ENCODE measurements around the gene CDH12. TPM values are rescaled to one million over a fixed set of nuclear protein-coding genes. Genes with fewer than 3 reads are reported as not detected.
"Not testable (repeated sequence)": the region's sequence is repeated elsewhere in the genome, so short reads cannot be mapped to it uniquely, and the experiment has no call there.

CDH12 gene
- total RNA-seq, 2 experiments from 2014 or later, result not detected

DNA sequence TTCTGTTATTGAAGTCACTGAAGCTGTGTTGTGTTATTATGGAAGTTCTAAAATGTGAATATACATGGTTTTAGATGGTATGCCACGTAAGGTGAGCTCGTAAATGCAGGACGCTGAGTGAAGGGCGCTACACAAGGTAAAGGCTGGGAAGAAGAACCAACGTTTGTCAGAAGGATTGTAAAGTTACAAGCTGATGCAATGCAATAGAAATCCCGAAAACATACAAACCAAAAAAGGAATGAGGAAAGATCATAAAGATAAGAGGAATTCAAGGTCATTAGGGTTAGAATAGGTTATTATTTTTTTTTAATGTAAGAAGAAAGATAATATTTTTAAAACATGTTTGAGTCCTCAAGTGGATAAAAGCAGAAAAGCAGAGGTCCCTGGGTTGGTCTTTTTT, 538.6 kb downstream of the CDH12 start:
- Mint-ChIP-seq H3K4me1 (no peaks in the 10 kb centered on the region), H3K27ac (no peak overlapping the region), H3K36me3 (no peaks in the 10 kb centered on the region), H3K4me3 (no peak overlapping the region), H3K9me3 (peaks cover 4% of the 10 kb centered on the region), H3K27me3 (no peaks in the 10 kb centered on the region)
- ATAC-seq (ENCODE audit: low read depth) (no peak), DNase-seq (no peak)
- POLR2A ChIA-PET, result no interaction called here

DNA sequence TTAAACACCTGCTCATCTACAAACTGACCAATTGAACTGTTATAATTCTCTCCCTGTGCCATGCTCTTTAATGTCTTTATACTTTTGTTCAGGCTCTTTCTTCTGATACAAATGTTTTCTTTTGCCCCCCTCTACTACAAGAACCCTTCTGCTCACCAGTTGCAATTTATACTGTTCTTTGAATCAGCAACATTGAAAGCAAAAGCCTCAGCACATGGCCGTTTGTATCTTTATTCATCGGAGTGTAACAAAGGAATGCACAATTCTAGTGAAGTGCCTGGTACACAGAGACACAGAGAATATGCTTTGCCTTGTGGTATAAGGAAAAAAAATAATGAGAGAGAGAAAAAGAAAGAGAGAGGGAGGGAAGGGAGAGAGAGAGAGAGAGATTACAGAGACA, 547.1 kb downstream of the CDH12 start:
- peaks cover 4% of the 10 kb centered on the region for H3K9me3 Mint-ChIP-seq
- POLR2A ChIA-PET, result no interaction called here
- no peak for DNase-seq
- H3K4me3 Mint-ChIP-seq, result no peak overlapping the region
- H3K36me3 Mint-ChIP-seq, result no peaks in the 10 kb centered on the region
- no peak for ATAC-seq (ENCODE audit: low read depth)
- H3K27me3 Mint-ChIP-seq, result no peaks in the 10 kb centered on the region
- no peaks in the 10 kb centered on the region for H3K4me1 Mint-ChIP-seq
- H3K27ac Mint-ChIP-seq, result no peak overlapping the region

DNA sequence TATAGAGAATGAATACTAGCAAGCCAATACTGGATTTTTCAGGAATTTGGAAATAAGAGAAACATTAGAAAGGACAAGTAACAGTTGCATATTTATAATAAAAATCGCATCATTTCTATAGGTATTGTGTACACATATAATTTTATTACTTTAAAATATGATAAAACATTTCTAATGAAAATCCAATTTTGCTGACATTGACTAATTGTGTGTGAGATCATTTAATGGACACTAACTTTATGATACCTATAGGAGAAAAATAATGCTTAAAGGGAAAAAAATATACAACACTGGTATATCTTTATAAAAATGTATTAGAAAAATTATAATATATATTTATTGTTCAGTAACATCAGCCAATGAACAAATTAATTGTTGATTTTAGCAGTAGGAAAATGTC, 557.3 kb downstream of the CDH12 start:
- Mint-ChIP-seq H3K4me1 (no peaks in the 10 kb centered on the region), H3K27ac (no peak overlapping the region), H3K27me3 (no peaks in the 10 kb centered on the region), H3K4me3 (no peak overlapping the region), H3K36me3 (no peaks in the 10 kb centered on the region), H3K9me3 (peaks cover 6% of the 10 kb centered on the region)
- POLR2A ChIA-PET, result no interaction called here
- ATAC-seq (ENCODE audit: low read depth), result no peak
- no peak for DNase-seq

DNA sequence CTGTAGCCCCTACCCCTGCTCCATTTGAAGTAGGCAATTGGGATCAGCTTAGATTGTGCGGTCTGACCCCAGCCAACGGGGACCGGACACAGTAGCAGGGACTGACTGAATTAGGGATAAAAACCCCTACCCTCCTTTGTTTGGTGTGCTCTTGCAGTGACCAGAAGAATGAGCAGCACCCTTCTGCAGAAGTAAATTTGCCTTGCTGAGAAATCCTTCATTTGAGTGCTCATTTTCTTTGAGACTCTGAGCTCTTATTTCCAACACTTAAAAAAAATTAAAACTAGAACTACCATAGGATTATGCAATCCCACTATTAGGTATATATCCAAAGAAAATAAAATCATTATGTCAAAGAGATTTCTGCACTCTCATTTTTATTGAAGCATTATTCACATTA, 560.0 kb downstream of the CDH12 start:
- no peaks in the 10 kb centered on the region for H3K4me1 Mint-ChIP-seq
- DNase-seq (no peak), ATAC-seq (ENCODE audit: low read depth) (no peak)
- H3K27me3 Mint-ChIP-seq, result no peaks in the 10 kb centered on the region
- no peaks in the 10 kb centered on the region for H3K36me3 Mint-ChIP-seq
- no peak overlapping the region for H3K4me3 Mint-ChIP-seq
- POLR2A ChIA-PET, result no interaction called here
- H3K27ac Mint-ChIP-seq, result no peak overlapping the region
- H3K9me3 Mint-ChIP-seq, result peaks cover 12% of the 10 kb centered on the region

DNA sequence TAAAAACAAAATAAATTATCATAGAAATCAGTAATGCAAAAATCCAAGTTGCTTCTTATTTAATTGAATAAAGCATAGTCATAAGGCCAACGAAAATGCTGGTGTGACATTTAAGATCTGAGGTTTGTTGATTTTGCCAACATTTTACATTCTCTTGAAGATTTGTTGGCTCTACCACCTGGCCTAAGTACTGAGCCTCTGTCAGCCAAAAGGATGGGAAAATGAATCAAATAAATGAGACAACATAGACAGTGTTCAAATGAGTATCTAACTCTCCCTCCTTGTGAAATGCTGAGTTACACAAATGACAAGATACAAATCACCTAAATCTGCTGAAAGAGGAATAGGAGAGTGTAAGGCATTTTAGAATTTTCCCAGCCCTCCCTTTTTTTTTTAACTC, 575.0 kb downstream of the CDH12 start:
- no peak overlapping the region for H3K27ac Mint-ChIP-seq
- ATAC-seq (ENCODE audit: low read depth) (no peak), DNase-seq (no peak)
- no peak overlapping the region for H3K4me3 Mint-ChIP-seq
- H3K4me1 Mint-ChIP-seq, result no peaks in the 10 kb centered on the region
- no peaks in the 10 kb centered on the region for H3K27me3 Mint-ChIP-seq
- POLR2A ChIA-PET, result no interaction called here
- H3K9me3 Mint-ChIP-seq, result peaks cover 6% of the 10 kb centered on the region
- no peaks in the 10 kb centered on the region for H3K36me3 Mint-ChIP-seq

DNA sequence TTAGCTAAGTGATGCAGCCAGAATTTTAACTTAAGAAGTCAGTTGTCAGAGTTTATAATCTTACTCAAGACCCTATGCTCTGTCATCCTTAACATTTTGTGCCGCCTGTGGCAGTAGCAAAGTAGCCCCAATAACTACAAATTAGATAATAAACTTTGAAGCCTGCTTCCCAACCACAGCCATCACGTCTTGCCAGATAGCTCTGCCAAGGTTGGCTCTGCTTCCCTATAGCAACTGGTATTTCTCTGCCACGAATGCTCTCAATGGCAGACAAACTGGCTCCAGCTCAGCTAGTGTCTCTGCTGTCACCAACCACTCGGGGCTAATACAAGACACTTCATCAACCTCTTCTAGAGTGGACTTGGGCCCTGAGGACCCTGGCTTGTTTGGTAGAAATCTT, 576.1 kb downstream of the CDH12 start:
- Mint-ChIP-seq H3K27me3 (no peaks in the 10 kb centered on the region), H3K9me3 (peaks cover 3% of the 10 kb centered on the region), H3K4me1 (no peaks in the 10 kb centered on the region), H3K36me3 (no peaks in the 10 kb centered on the region), H3K27ac (no peak overlapping the region), H3K4me3 (no peak overlapping the region)
- POLR2A ChIA-PET, result no interaction called here
- DNase-seq, result no peak
- no peak for ATAC-seq (ENCODE audit: low read depth)

DNA sequence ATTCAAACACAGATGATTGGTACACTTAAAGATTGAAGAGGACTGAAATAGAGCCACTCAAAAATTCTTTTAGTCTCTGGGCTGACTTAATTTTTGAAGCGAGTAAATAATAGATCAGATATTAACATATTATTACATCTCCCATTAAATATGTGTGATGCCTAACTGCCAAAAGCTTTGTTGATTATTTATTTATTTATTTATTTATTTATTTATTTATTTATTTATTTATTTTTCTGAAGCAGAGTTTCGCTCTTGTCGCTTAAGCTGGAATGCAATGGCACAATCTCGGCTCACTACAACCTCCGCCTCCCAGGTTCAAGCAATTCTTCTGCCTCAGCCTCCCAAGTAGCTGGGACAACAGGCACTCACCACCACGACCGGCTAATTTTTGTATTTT, 587.3 kb downstream of the CDH12 start:
- H3K27me3 Mint-ChIP-seq; H3K9me3 Mint-ChIP-seq; H3K4me1 Mint-ChIP-seq; H3K4me3 Mint-ChIP-seq; ATAC-seq (ENCODE audit: low read depth); POLR2A ChIA-PET; DNase-seq; H3K27ac Mint-ChIP-seq; H3K36me3 Mint-ChIP-seq: not testable (repeated sequence)

DNA sequence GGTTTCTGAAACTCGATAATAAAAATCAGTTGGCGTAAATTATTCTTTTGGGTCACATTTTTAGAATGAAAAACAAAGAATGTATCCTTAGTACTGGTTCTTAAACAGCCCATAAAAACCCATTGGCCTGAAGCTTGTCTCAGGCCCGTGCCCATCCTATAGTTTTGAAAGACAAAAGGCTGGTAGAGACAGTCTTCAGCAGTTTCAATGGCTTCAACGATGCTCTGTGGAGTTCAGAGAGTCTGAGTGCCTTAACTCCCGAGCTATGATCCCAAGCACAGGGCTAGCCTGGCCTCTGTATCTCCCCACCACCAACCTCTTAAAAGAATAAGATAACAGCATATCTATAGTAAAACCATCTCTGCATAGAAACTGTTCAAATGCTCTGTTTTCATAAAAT, 595.0 kb downstream of the CDH12 start:
- Mint-ChIP-seq H3K9me3 (peaks cover 5% of the 10 kb centered on the region), H3K36me3 (no peaks in the 10 kb centered on the region), H3K4me3 (no peak overlapping the region), H3K27me3 (no peaks in the 10 kb centered on the region), H3K4me1 (no peaks in the 10 kb centered on the region), H3K27ac (no peak overlapping the region)
- DNase-seq (no peak), ATAC-seq (ENCODE audit: low read depth) (no peak)
- POLR2A ChIA-PET, result no interaction called here

DNA sequence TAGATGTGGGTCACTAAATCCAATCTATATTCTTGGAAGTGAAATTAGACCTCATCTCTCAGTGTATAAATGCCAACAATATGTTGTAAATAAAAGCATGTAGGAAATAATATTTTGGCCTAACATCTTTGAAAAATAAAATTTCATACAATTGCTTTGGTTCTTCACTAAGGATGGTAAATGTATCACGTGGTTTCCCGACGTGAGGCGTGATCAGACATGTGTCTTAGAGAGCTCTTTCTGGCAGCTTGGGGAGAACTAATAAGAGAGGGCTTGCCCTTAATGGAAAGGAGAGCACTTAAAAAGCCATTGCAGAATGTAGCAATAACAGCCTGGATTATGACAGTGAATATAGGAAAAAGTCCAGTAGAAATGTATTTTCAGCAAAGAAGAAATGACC, 602.6 kb downstream of the CDH12 start:
- no peaks in the 10 kb centered on the region for H3K27me3 Mint-ChIP-seq
- POLR2A ChIA-PET, result no interaction called here
- DNase-seq (no peak), ATAC-seq (ENCODE audit: low read depth) (no peak)
- H3K9me3 Mint-ChIP-seq, result peaks cover 3% of the 10 kb centered on the region
- H3K27ac Mint-ChIP-seq, result no peak overlapping the region
- no peaks in the 10 kb centered on the region for H3K36me3 Mint-ChIP-seq
- no peaks in the 10 kb centered on the region for H3K4me1 Mint-ChIP-seq
- H3K4me3 Mint-ChIP-seq, result no peak overlapping the region

DNA sequence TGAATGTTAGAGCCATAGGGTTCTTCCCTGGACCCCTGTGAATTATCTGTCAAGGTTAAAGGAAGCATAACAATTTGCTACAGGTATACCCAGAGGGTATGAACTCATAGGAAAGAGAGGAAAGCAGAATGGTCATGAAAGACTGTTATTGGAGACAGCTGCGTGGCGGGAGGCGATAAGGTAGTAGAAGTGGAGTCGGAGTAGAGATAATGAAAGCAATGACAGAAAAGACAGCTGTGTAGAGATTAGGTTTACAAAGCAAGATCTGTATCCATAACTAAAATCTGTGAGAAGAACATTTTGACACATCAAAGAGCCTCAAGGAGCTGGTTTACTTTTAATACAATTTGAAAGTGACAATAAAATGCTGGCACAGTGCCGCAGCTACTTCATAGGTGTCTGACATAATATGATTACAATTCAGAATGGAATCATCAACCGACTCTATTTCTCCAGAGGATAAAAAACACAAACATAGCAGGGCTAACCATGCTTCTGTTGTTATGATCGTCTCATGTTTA, 603.9 kb downstream of the CDH12 start:
- H3K4me3 Mint-ChIP-seq, result no peak overlapping the region
- ATAC-seq (ENCODE audit: low read depth), result no peak
- H3K27me3 Mint-ChIP-seq, result no peaks in the 10 kb centered on the region
- POLR2A ChIA-PET, result no interaction called here
- H3K9me3 Mint-ChIP-seq, result peaks cover 1% of the 10 kb centered on the region
- DNase-seq, result no peak
- H3K27ac Mint-ChIP-seq, result no peak overlapping the region
- no peaks in the 10 kb centered on the region for H3K36me3 Mint-ChIP-seq
- no peaks in the 10 kb centered on the region for H3K4me1 Mint-ChIP-seq

DNA sequence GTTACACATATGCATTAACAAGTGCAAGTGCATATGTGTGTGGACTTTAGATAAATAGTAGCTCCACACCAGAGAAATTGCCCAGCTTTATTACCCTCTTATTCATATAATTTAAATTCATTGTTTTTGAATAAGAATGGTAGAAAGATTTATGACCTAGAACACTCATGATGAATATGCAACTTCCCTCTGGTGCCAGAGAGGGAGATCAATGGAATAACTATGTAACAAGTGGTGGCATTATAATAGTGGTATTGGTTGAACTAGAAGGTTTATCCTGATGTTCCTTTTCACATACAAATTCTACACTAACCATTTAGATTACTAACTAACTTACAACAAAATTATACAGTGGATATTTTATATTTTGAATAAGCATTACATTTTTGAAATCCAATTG, 607.4 kb downstream of the CDH12 start:
- no peaks in the 10 kb centered on the region for H3K27me3 Mint-ChIP-seq
- ATAC-seq (ENCODE audit: low read depth) (no peak), DNase-seq (no peak)
- no peak overlapping the region for H3K4me3 Mint-ChIP-seq
- no peaks in the 10 kb centered on the region for H3K36me3 Mint-ChIP-seq
- H3K4me1 Mint-ChIP-seq, result no peaks in the 10 kb centered on the region
- H3K27ac Mint-ChIP-seq, result no peak overlapping the region
- POLR2A ChIA-PET, result no interaction called here
- H3K9me3 Mint-ChIP-seq, result peaks cover 2% of the 10 kb centered on the region

DNA sequence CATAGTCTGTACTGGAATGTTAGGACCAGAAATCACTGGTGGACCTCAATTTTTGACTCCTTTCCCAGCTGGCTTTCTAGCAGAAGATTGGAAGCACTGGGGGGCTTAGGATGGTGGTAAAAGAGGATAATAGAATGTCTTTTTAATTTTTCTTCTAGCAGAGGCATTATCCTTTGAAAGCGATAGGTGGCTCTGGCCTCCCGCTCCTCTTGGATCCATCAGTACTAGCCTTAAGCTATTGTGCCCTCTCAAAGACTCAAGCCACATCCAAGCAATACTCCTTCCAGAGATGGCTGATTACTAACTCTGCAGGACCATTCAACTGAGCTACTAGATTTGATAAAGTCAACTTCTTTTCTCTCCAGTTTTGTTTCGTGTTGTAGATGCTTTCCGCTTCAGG, 610.6 kb downstream of the CDH12 start:
- peaks cover 2% of the 10 kb centered on the region for H3K9me3 Mint-ChIP-seq
- no peak for ATAC-seq (ENCODE audit: low read depth)
- no peak overlapping the region for H3K4me3 Mint-ChIP-seq
- no peaks in the 10 kb centered on the region for H3K4me1 Mint-ChIP-seq
- H3K36me3 Mint-ChIP-seq, result no peaks in the 10 kb centered on the region
- no peak overlapping the region for H3K27ac Mint-ChIP-seq
- H3K27me3 Mint-ChIP-seq, result no peaks in the 10 kb centered on the region
- DNase-seq, result no peak
- POLR2A ChIA-PET, result no interaction called here

DNA sequence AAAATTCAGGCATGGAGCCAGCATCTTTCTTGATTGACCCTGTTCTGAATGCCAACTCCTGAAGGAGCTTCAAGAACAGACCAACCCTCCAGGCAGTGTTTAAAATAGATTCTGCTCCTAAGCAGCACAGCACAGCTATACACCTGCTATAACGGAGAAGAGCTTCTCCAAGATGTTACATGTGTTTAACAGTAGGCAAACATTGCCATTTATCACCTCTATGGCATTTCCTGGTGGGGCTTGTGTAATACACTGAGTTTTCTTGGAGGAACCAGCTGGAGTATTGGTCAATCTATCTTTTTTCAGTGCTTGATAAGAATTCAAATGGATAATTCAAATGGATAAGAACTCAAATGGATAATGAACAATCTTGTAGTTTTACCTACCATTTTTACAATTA, 615.1 kb downstream of the CDH12 start:
- Mint-ChIP-seq H3K4me1 (no peaks in the 10 kb centered on the region), H3K36me3 (no peaks in the 10 kb centered on the region), H3K9me3 (peaks cover 2% of the 10 kb centered on the region), H3K27ac (no peak overlapping the region), H3K27me3 (no peaks in the 10 kb centered on the region), H3K4me3 (no peak overlapping the region)
- POLR2A ChIA-PET, result no interaction called here
- no peak for DNase-seq
- no peak for ATAC-seq (ENCODE audit: low read depth)

DNA sequence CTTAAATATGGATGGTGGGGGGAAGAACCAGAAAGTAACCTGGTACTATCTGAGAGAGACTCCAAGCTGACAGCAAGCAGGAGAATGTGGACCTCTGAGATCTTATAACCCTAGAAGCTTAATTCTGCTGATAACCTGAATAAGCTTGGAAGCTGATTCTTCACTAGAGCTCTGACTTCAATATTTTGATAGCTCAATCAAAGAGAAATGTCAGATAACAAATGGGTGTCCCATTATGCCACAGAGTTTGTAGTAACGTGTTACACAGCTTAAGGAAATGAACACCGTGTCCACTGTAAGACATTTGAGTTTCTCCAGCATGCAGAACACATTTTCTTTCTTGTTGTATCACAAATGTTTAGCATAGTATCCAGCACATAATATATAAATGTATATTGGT, 626.7 kb downstream of the CDH12 start:
- DNase-seq (no peak), ATAC-seq (ENCODE audit: low read depth) (no peak)
- no peaks in the 10 kb centered on the region for H3K36me3 Mint-ChIP-seq
- H3K27me3 Mint-ChIP-seq, result no peaks in the 10 kb centered on the region
- H3K4me3 Mint-ChIP-seq, result no peak overlapping the region
- H3K27ac Mint-ChIP-seq, result no peak overlapping the region
- H3K9me3 Mint-ChIP-seq, result peaks cover 2% of the 10 kb centered on the region
- no peaks in the 10 kb centered on the region for H3K4me1 Mint-ChIP-seq
- POLR2A ChIA-PET, result no interaction called here

DNA sequence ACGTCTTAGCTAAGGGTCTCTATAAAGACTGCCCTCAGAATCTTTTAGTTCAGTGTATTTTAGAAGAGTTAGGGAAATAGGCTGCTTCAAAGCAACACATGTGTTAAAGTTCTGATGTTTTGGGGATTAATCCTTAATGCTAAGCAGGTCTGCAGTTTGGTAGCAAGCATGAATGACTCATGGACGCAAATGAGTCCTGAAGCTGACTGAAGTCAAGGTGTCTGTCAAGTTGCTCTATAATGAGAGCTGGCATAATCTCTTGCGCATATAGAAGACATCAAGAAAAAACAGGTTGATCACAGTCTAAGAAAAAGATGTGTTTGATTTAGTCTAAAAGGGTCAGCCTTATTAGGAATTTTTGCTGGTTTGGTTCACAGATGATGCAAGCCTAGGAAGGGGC, 630.1 kb downstream of the CDH12 start:
- no peak for ATAC-seq (ENCODE audit: low read depth)
- Mint-ChIP-seq H3K4me1 (no peaks in the 10 kb centered on the region), H3K9me3 (peaks cover 2% of the 10 kb centered on the region), H3K4me3 (no peak overlapping the region), H3K27me3 (no peaks in the 10 kb centered on the region), H3K27ac (no peak overlapping the region), H3K36me3 (no peaks in the 10 kb centered on the region)
- no peak for DNase-seq
- POLR2A ChIA-PET, result no interaction called here
